HepG2 (cell line): ENCODE results near the gene RHOV. TPM values are rescaled to one million over a fixed set of nuclear protein-coding genes. Genes with fewer than 3 reads are reported as not detected.

ENCODE experiments used
- GLI4 ChIP-seq: sonication (generic); formaldehyde crosslinking; IDR thresholded peaks from 2 replicates; pipeline ENCODE4 v1.5.1; 2020; ENCODE audit warnings: missing genetic modification reagents, mild to moderate bottlenecking, moderate library complexity, borderline replicate concordance
- MIER3 ChIP-seq: IDR thresholded peaks from 2 replicates; pipeline ENCODE4 v1.6.1; 2016; ENCODE audit warnings: missing compliant biosample characterization, borderline replicate concordance
- PAWR ChIP-seq: sonication (generic); formaldehyde crosslinking; IDR thresholded peaks from 2 replicates; pipeline ENCODE4 v1.4.0; 2020; ENCODE audit warnings: missing genetic modification reagents, mild to moderate bottlenecking, borderline replicate concordance
- XRCC5 ChIP-seq: fragments of 200-400 bp; formaldehyde crosslinking; optimal IDR thresholded peaks from 2 replicates; pipeline ENCODE3; 2017; ENCODE audit warnings: mild to moderate bottlenecking, low read length
- ZNF138 ChIP-seq: sonication (generic); formaldehyde crosslinking; IDR thresholded peaks from 2 replicates; pipeline ENCODE4 v1.5.0; 2020; ENCODE audit warnings: mild to moderate bottlenecking, low read depth, missing genetic modification reagents
- ZNF331 ChIP-seq: sonication (generic); formaldehyde crosslinking; IDR thresholded peaks from 2 replicates; pipeline ENCODE4 v1.4.0; 2020; ENCODE audit warnings: missing genetic modification reagents
- ZNF619 ChIP-seq: sonication (generic); formaldehyde crosslinking; IDR thresholded peaks from 2 replicates; pipeline ENCODE4 v1.4.0; 2020; ENCODE audit warnings: mild to moderate bottlenecking, missing genetic modification reagents
- ZNF891 ChIP-seq: sonication (generic); formaldehyde crosslinking; IDR thresholded peaks from 2 replicates; pipeline ENCODE4 v1.5.0; 2020; ENCODE audit warnings: mild to moderate bottlenecking, missing genetic modification reagents
- polyA plus RNA-seq, 8 experiments: library from polyadenylated mRNA; depleted of rRNA in 3 of 8; stranded (reverse) in 7 of 8; unstranded in 1 of 8; fragments of >200 nt; fragmentation: Illumina TruSeq in 4 of 8; extraction: Trizol in 4 of 8; gene quantifications; 2 replicates each; pipeline versions ENCODE4 v1.2.1 to v1.2.3, GENCODE V29; 2011 to 2016; ENCODE audit warnings: low read depth in 4 of 8, missing spikeins in 1 of 8, mixed read lengths in 1 of 8; ENCODE audit not compliant: insufficient read depth in 1 of 8
- total RNA-seq, 5 experiments: library from RNA; depleted of rRNA; stranded (reverse); fragments of >200 nt; fragmentation: Illumina TruSeq; extraction: Trizol; gene quantifications; 2 replicates each; pipeline ENCODE4 v1.2.3, GENCODE V29; 2016; ENCODE audit warnings: low read depth in 1 of 5
- TF ChIP-seq, protein P1 (sequence below): sonication (generic); formaldehyde crosslinking; conservative IDR thresholded peaks from 2 replicates; pipeline ENCODE4 v1.8.0; 2022; ENCODE audit warnings: mild to moderate bottlenecking, moderate library complexity, missing genetic modification reagents
- TF ChIP-seq, protein P2 (sequence below): IDR thresholded peaks from 2 replicates; pipeline ENCODE4 v1.6.1; 2016; ENCODE audit warnings: missing compliant biosample characterization, missing genetic modification reagents, borderline replicate concordance
- TF ChIP-seq, protein P3 (sequence below): IDR thresholded peaks from 2 replicates; pipeline ENCODE4 v1.6.1; 2016; ENCODE audit warnings: low read depth, borderline replicate concordance
- TF ChIP-seq, protein P4 (sequence below): fragments of 450-650 bp; IDR thresholded peaks from 2 replicates; pipeline ENCODE4 v1.6.1; 2017
- TF ChIP-seq, protein P5 (sequence below): sonication (generic); formaldehyde crosslinking; IDR thresholded peaks from 2 replicates; pipeline ENCODE4 v1.5.0; 2020; ENCODE audit warnings: mild to moderate bottlenecking, missing genetic modification reagents

Gene RHOV
- total and polyA plus RNA-seq, 2 of the 13 experiments (the other 11 are each of a cell fraction or from before 2014, with no cell fraction given) = 0.17 to 0.18 TPM

DNA sequence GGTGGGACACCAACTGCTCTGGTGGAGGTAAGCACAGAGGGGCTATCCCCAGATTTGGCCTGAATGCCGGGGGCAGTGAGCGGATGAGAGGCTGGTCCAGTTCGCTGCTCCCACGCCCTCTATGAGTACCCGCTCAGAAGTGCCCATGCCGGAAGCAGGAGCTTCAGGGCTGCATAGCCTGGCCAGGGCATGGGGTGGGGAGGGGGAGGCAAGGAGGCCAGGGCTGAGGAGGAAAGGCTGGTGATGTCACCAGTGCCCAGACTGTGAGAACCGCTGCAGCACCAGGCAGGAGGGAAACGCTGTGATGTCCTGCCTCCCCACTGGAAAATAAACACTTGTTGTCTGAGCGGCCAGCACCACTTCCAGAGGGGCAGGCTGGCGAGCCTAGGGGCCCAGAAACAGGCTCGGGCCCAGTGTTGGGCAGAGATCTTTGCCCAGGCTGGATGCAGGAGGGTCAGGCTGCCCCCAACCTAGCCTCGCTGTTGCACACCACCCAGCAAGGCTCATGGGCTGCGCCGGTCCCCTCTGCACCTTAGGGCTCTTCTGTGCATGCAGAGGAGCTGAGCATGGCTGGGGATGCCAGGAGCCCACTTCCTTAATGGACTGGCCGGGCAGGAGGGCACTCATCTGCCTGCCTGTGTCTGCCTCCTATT is 44.2 kb upstream of the RHOV start (continued):
- TF ChIP-seq, protein P1, sequence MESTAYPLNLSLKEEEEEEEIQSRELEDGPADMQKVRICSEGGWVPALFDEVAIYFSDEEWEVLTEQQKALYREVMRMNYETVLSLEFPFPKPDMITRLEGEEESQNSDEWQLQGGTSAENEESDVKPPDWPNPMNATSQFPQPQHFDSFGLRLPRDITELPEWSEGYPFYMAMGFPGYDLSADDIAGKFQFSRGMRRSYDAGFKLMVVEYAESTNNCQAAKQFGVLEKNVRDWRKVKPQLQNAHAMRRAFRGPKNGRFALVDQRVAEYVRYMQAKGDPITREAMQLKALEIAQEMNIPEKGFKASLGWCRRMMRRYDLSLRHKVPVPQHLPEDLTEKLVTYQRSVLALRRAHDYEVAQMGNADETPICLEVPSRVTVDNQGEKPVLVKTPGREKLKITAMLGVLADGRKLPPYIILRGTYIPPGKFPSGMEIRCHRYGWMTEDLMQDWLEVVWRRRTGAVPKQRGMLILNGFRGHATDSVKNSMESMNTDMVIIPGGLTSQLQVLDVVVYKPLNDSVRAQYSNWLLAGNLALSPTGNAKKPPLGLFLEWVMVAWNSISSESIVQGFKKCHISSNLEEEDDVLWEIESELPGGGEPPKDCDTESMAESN (CRISPR knock-in tag) = 0 out of 2 replicates have a peak, but pooled peaks have one; percentile 24
- no peak for TF ChIP-seq PAWR (CRISPR knock-in tag)
- TF ChIP-seq ZNF891 (CRISPR knock-in tag) = peak; percentile 48; the same call in 1 of the 2 replicates
- 0 out of 2 replicates have a peak, but pooled peaks have one; percentile 27 for TF ChIP-seq MIER3 (CRISPR knock-in tag)
- no peak for TF ChIP-seq XRCC5
- TF ChIP-seq ZNF619 (CRISPR knock-in tag) = 0 out of 2 replicates have a peak, but pooled peaks have one; percentile 29
- no peak for TF ChIP-seq GLI4 (CRISPR knock-in tag)
- no peak for TF ChIP-seq ZNF331 (CRISPR knock-in tag)
- TF ChIP-seq, protein P2, sequence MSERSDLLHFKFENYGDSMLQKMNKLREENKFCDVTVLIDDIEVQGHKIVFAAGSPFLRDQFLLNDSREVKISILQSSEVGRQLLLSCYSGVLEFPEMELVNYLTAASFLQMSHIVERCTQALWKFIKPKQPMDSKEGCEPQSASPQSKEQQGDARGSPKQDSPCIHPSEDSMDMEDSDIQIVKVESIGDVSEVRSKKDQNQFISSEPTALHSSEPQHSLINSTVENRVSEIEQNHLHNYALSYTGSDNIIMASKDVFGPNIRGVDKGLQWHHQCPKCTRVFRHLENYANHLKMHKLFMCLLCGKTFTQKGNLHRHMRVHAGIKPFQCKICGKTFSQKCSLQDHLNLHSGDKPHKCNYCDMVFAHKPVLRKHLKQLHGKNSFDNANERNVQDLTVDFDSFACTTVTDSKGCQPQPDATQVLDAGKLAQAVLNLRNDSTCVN (CRISPR knock-in tag) = no peak
- TF ChIP-seq, protein P3, sequence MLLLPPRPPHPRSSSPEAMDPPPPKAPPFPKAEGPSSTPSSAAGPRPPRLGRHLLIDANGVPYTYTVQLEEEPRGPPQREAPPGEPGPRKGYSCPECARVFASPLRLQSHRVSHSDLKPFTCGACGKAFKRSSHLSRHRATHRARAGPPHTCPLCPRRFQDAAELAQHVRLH (CRISPR knock-in tag) = 0 out of 2 replicates have a peak, but pooled peaks have one; percentile 16
- TF ChIP-seq ZNF138 (CRISPR knock-in tag) = 0 out of 2 replicates have a peak, but pooled peaks have one; percentile 60
- TF ChIP-seq, protein P4, sequence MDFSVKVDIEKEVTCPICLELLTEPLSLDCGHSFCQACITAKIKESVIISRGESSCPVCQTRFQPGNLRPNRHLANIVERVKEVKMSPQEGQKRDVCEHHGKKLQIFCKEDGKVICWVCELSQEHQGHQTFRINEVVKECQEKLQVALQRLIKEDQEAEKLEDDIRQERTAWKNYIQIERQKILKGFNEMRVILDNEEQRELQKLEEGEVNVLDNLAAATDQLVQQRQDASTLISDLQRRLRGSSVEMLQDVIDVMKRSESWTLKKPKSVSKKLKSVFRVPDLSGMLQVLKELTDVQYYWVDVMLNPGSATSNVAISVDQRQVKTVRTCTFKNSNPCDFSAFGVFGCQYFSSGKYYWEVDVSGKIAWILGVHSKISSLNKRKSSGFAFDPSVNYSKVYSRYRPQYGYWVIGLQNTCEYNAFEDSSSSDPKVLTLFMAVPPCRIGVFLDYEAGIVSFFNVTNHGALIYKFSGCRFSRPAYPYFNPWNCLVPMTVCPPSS = no peak
- TF ChIP-seq, protein P5, sequence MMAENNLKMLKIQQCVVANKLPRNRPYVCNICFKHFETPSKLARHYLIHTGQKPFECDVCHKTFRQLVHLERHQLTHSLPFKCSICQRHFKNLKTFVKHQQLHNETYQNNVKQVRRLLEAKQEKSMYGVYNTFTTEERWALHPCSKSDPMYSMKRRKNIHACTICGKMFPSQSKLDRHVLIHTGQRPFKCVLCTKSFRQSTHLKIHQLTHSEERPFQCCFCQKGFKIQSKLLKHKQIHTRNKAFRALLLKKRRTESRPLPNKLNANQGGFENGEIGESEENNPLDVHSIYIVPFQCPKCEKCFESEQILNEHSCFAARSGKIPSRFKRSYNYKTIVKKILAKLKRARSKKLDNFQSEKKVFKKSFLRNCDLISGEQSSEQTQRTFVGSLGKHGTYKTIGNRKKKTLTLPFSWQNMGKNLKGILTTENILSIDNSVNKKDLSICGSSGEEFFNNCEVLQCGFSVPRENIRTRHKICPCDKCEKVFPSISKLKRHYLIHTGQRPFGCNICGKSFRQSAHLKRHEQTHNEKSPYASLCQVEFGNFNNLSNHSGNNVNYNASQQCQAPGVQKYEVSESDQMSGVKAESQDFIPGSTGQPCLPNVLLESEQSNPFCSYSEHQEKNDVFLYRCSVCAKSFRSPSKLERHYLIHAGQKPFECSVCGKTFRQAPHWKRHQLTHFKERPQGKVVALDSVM (CRISPR knock-in tag) = peak; percentile 33; the same call in 1 of the 2 replicates
